Erythroblast (primary cell): ENCODE data around the gene LIM2.

Experiments
- GATA1 ChIP-seq: IDR thresholded peaks from 2 replicates; pipeline ENCODE4 v1.6.1; 2011; ENCODE audit warnings: low read depth, mild to moderate bottlenecking, control low read depth, low read length, moderate library complexity
- POLR2A ChIP-seq: IDR thresholded peaks from 2 replicates; pipeline ENCODE4 v1.6.1; 2011; ENCODE audit warnings: mild to moderate bottlenecking, low read length

GRCh38 chr19:51339687-51340656 is 47.8 kb downstream of the LIM2 start:
- TF ChIP-seq POLR2A (peak; percentile 39), GATA1 (no peak)
